Measurements from ENCODE around the gene RAB38.
A peak's percentile ranks its signal among the peaks of the same experiment; 100 is the strongest.

The RAB38 gene

GRCh38 chr11:88169471-88169870 lies 5.8 kb downstream of the RAB38 start:
- DNase-seq, result no peak

GRCh38 chr11:88167853-88168252 lies 7.4 kb downstream of the RAB38 start:
- DNase-seq, result no peak

- no peak for DNase-seq
Observed at GRCh38 chr11:88164806-88165585, 10.2 kb downstream of the RAB38 start.

GRCh38 chr11:88164320-88164719 lies 10.9 kb downstream of the RAB38 start:
- DNase-seq, result no peak

DNA sequence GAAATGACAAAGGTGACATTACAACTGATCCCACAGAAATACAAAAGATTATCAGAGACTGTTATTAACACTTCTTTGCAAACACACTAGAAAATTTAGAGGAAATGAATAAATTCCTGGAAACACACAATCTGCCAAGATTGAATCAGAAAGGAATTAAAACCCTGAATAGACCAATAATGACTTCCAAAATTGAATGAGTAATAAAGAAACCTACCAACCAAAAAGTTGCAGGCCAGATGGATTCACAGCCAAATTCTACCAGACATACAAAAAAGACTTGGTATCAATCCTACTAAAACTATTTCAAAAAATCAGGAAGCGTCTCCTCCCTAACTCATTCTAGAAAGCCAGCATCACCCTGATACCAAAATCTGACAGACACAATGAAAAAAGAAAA lies 17.2 kb downstream of the RAB38 start:
- DNase-seq, result no peak

DNA sequence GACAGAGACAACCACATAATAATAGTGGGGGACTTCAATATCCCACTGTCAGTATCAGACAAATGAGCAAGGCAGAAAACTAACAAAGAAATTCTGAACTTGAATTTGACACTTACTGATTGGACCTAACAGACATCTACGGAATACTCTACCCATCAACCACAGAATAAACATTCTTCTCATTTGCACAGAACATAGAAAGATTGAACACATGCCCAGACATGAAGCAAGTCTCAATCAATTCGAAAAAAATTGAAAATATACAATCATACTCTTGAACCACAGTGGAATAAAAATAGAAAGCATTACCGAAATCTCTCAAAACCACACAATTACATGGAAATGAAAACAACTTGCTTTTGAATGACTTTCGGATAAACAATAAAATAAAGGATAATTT lies 17.9 kb downstream of the RAB38 start:
- no peak for DNase-seq

DNA sequence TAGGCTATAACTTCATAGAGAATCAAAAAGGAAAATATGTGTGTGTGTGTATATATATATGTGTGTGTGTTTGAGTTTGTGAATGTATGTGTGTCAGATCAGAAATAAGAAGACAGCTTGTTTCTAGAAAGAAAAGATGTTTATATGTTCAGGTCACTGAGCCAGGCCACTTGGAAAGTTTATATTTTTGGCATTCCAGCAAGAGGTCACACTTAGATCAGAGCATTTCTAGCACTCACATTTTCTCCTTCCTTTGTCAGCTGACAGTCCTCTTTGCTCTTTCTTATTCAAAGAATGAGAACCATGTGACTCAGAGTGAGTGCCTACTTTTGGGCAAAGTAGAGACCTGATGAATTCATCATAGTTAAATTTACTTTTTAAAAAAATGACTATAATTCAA lies 22.9 kb downstream of the RAB38 start:
- DNase-seq, result no peak

GRCh38 chr11:88151709-88152265 lies 23.5 kb downstream of the RAB38 start:
- no peak for DNase-seq

GRCh38 chr11:88146106-88146505 lies 29.1 kb downstream of the RAB38 start:
- no peak for DNase-seq

GRCh38 chr11:88139865-88140264 lies 35.4 kb downstream of the RAB38 start:
- DNase-seq, result no peak

GRCh38 chr11:88131764-88132470 lies 43.3 kb downstream of the RAB38 start:
- DNase-seq, result no peak

DNA sequence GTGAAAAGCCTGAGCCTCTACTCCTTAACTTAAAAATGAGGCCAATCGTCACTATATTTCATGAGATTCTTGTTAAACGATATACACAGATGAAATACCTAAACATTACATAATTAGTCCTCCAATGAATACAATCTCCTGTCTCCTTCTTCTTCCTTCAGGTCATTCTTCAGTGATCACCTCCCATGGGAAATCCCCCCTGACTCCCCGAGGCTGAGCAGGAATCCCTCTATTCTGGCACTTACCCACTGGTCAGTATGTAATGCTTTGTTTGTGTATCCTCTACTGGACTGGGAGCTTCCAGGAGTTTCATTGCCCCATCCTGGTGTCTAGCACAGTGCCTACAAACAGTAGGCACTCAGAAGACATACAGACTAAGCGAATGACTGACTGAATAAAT lies 52.3 kb downstream of the RAB38 start:
- DNase-seq, result no peak

- peak; percentile 70 for DNase-seq
Observed at GRCh38 chr11:88119561-88119960, 55.7 kb downstream of the RAB38 start.

DNA sequence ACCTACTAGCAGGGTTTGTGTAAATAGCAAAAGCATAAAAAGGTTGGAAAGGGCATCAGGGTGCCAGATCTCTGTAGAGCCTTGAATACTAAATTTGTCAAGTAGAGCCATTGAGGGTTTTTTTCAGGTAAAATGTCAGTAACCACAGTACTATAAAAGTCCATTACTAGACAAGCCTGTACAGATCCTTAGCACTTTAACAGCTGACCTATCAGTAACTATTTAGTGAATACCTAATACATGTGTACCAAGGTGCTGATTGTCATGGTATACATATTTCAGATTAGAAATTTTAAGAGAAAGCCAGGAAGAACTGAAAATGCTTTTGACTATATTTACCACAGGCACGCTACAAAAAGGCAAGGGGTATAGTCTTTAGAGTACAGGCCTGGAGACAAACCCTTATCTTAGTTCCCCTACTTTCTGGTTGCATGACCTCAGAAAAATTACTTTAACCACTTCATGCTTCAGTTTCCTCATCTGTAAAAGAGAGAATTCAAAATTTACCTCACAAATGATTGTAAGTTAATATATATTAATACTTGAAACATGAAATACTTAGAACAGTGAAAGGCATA lies 57.9 kb downstream of the RAB38 start:
- no peak for DNase-seq

DNA sequence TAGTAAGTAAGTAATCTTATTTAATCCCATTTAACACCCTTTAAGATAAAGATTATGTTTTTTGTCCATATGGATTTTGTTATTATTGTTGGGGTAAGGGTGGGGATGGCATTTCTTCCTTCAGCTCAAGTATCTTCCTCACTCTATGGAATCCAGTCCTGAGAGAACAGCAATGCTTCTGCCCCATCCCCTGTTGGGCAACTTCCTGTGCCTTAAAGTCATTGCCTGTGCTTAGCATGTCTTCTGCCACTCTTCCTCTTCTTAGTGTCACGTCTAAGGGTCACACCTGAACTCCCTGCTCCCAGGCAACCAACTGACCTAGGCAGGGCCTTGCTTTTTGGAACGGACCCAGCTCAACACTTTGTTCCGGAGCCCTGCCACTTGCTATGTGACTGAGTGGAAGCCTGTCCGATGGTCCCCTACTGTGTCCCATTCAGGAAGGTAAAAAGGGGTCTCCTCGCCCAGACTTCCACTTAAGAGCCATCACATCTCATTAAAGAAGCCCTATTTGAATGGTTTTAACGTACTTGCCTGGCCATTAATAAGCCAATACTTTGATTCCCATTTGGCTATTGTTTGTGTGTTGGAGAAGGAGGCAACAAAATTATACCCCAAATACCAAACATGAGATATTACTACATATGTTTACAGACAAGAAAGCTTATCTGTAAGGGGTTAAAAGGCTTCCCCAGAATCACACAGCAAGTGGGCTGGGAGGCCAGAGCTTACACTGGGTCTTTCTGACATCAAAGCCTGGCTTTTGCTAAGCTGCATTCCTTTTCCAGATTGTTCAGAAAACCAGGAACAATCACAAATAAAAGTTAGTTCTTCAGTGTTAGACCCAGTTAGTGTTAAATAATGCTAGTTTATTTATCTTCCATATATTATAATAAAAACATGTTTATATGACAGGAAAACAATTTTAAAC lies 59.2 kb downstream of the RAB38 start:
- no peak for DNase-seq

GRCh38 chr11:88114486-88115045 lies 60.7 kb downstream of the RAB38 start:
- no peak for DNase-seq

DNA sequence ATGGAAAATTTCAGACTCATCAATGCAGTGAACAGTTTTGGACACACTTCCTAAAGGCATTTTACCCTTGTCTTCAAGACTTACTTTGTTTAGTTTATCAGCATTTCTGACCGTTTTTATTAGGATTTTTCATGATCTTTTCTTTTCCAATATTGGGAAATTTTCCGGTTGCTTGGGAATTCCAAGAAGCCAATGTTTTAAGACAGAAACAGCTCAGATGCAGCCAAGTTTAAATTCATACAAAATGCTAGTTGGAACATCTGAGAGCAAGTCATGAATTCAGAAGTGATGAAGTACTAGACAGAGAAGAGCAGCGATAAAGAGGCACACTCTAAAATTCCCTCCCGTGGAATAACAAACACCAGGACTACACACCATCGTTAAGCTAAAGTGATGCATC lies 68.6 kb downstream of the RAB38 start:
- DNase-seq, result no peak

GRCh38 chr11:88105951-88106350 lies 69.3 kb downstream of the RAB38 start:
- DNase-seq, result no peak

- DNase-seq, result no peak
Observed at GRCh38 chr11:88105526-88105925, 69.7 kb downstream of the RAB38 start.

DNA sequence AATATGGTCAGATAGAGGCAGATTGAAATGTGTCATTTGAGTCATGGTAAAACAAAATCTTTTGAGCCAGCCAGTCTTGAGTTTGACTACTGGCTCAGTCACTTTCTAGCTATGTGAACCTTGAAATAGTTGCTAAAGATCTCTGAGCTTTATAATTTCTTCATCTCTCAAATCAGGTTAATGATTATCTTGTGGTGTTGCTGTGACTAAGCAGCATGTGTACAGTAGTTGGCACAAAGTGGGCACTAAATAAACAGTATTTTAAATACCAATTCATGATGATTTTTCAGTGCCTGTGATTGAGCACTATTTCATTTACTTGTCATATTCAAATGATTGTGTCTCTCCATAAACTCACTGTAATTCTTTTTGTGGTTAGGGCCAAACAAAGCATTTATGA lies 70.8 kb downstream of the RAB38 start:
- no peak for DNase-seq

DNA sequence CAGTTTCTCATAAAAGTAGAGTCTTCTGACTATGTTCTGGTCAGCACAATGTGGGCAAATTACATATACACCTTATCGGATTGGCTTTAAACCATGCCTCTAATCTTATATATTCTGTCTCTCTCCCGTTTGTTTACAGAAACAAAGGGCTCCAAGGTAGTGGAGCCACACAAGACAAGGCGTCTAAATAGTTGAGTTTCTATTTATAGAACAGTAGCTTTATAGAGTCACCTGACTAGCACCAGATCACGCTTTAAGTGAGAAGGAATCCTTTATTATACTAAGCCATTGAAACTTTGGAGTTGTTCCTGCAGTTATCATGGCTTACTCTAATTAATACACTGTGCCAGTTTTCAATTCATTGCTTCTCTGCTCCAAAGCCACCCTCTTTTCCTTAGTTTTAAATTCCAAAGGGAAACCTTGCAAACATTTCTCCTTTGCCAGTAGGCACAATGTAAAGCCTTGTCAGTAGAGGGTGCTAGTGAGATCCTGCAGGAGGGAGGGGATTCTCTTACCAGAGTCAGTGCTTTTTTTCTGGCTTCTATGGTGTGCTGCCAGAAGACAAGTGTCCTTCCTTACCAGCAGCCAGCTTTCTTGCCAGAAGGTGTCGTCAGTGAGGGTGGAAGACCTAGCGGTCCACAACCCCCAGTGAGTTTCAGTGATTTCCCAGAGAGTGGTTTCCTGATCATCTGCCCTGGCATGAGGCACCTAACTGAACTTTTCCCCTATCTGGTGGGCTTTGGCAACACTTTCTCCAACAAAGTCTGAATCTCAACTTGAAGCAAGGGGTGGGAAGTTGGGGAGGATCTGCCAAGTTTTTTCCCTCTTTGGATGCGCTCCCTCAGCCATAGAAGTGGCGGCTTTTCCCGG lies 71.7 kb downstream of the RAB38 start:
- DNase-seq, result peak; percentile 82

DNA sequence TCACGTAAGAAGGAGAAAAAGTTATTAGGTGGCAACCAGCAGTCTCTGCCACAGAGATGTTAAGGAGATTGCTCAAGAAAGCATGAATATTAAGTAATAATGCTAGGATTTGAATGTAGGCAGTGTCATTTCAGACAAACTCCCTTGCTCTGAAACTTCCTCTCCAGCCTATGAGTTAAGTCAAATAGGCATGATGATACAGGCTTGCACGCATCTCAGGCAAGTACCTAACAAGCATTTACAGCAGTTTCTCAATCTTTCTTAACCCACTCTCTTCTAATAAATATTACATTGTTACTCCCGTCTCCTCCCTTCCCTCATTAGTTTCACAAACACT lies 72.7 kb downstream of the RAB38 start:
- DNase-seq, result no peak
